Common myeloid progenitor, CD34-positive (primary cell): ENCODE data around the gene SNN.
A peak's percentile ranks its signal among the peaks of the same experiment; 100 is the strongest.

ENCODE experiments used
- CTCF ChIA-PET: fragments of 350-600 bp; sonication (Branson Sonifier 250); formaldehyde crosslinking; loops from one replicate; lab custom pipeline; 2021; ENCODE audit warnings: antibody characterized with exemption; lab: Charles Lee
- POLR2A ChIA-PET: fragments of 350-600 bp; sonication (Branson Sonifier 250); formaldehyde crosslinking; loops from one replicate; lab custom pipeline; 2021; ENCODE audit warnings: antibody characterized with exemption; lab: Charles Lee
- DNase-seq, 3 donors: peaks; one replicate each; pipeline versions ENCODE4 v3.0.0 to v3.0.0-alpha.2; 2013
- H3K27ac ChIP-seq, 2 experiments: 1 replicate in 1 of 2; 2 replicates in 1 of 2; pipeline ENCODE4 v1.7.0; 2013; ENCODE audit warnings: inconsistent platforms in 2 of 2, low read length in 2 of 2, mild to moderate bottlenecking in 2 of 2, low read depth in 1 of 2, moderate library complexity in 1 of 2; ENCODE audit not compliant: severe bottlenecking in 2 of 2, insufficient read depth in 1 of 2, poor library complexity in 1 of 2
- H3K27me3 ChIP-seq, 5 experiments: replicated peaks in 2 of 5; 1 replicate in 3 of 5; 2 replicates in 2 of 5; pipeline versions ENCODE4 v1.6.1 to v1.7.0; 2013; ENCODE audit warnings: low read length in 4 of 5, mild to moderate bottlenecking in 2 of 5, moderate library complexity in 2 of 5, inconsistent platforms in 1 of 5; ENCODE audit not compliant: insufficient read depth in 5 of 5, control insufficient read depth in 4 of 5
- H3K36me3 ChIP-seq, 4 experiments: 1 replicate in 2 of 4; 2 replicates in 2 of 4; pipeline versions ENCODE4 v1.6.1 to v1.7.0; 2013; ENCODE audit warnings: low read length in 3 of 4, control low read depth in 1 of 4, mild to moderate bottlenecking in 1 of 4; ENCODE audit not compliant: control insufficient read depth in 4 of 4, insufficient read depth in 4 of 4
- H3K4me1 ChIP-seq, 4 experiments: 1 replicate in 3 of 4; 2 replicates in 1 of 4; pipeline versions ENCODE4 v1.6.1 to v1.7.1; 2013; ENCODE audit warnings: low read length in 3 of 4, mild to moderate bottlenecking in 3 of 4, control low read depth in 1 of 4, inconsistent platforms in 1 of 4, moderate library complexity in 1 of 4; ENCODE audit not compliant: control insufficient read depth in 4 of 4, insufficient read depth in 4 of 4; ENCODE audit errors: control extremely low read depth in 1 of 4
- H3K4me3 ChIP-seq, 7 experiments: 1 replicate in 4 of 7; 2 replicates in 3 of 7; pipeline versions ENCODE4 v1.5.1 to v1.7.0; 2013; ENCODE audit warnings: mild to moderate bottlenecking in 7 of 7, low read length in 6 of 7, moderate library complexity in 6 of 7, inconsistent platforms in 2 of 7, low read depth in 2 of 7, control low read depth in 1 of 7; ENCODE audit not compliant: insufficient read depth in 4 of 7, control insufficient read depth in 1 of 7; ENCODE audit errors: extremely low read depth in 1 of 7
- H3K9me3 ChIP-seq, 5 experiments: 1 replicate in 4 of 5; 2 replicates in 1 of 5; pipeline versions ENCODE4 v1.6.1 to v1.7.1; 2013; ENCODE audit warnings: low read length in 4 of 5, mild to moderate bottlenecking in 2 of 5, inconsistent platforms in 1 of 5, low read depth in 1 of 5, moderate library complexity in 1 of 5; ENCODE audit not compliant: control insufficient read depth in 4 of 5, insufficient read depth in 2 of 5; ENCODE audit errors: control extremely low read depth in 1 of 5
- WGBS: methylation state at CpG from one replicate; pipeline ENCODE4 v1.1.5; 2013; ENCODE audit not compliant: insufficient coverage; 5-methylcytosine and 5-hydroxymethylcytosine counted together

Gene SNN

DNA sequence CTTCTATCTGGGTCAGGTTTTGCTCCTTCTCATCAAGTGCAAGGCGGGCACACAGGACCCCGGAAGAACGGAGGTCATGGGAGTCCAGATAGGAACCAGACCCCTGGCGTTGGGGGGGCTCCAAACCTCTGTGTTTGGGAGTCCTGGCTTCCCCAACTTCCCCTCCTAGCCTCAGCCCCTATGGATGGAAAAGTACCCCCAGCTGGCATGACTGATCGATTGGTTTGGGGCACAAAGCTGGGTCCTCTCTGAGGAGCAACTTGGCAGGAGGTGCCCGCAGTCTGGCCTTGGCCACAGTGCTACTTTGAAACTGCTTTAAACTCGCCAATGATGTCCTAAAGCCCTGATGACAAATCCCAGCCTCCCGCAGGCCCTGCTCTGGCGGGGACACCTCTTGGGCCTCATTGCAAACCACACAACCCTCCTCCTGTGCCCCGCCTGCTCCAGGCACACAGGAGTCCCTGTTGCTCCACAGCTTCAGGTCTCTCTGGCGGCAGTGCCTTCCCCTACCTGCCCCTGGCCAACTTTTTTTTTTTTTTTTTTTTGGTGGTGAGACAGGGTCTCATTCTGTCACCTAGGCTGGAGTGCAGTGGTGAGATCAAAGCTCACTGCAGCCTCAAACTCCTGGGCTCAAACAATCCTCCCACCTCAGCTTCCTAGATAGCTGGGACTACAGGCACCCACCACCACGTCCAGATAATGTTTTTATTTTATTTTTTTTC lies 38.0 kb upstream of the SNN start:
- Histone ChIP-seq H3K4me1 (peaks cover 11 to 62% (median 51%) of the 10 kb centered on the region in 4 experiments), H3K4me3 (peak overlapping the region in 1 of 7 experiments; percentile 13), H3K9me3 (no peaks in the 10 kb centered on the region), H3K27me3 (no peaks in the 10 kb centered on the region), H3K36me3 (no peaks in the 10 kb centered on the region), H3K27ac (no peak overlapping the region)
- ChIA-PET CTCF (interaction anchor here (0.8 to 1.6 kb wide), 9 partner anchors 10 to 219 kb away, joined by 3 to 8 read pairs (median 3); no protein-coding TSS in a partner anchor), POLR2A (interaction anchor here (1.1 to 1.4 kb wide), 4 partner anchors 10 to 43 kb away, joined by 3 to 8 read pairs (median 5); partner anchors contain the start of gene LITAF)
- peak in 1 of 3 donors; percentile 54 for DNase-seq
- 71% methylated on average over 11 of the region's 12 CpGs for WGBS

- Histone ChIP-seq H3K27me3 (no peaks in the 10 kb centered on the region), H3K4me3 (no peak overlapping the region), H3K36me3 (no peaks in the 10 kb centered on the region), H3K27ac (no peak overlapping the region), H3K4me1 (peaks cover 11 to 61% (median 48%) of the 10 kb centered on the region in 4 experiments), H3K9me3 (no peaks in the 10 kb centered on the region)
- no peak for DNase-seq
- ChIA-PET POLR2A (no interaction called here), CTCF (interaction anchor here (0.8 to 1.7 kb wide), 6 partner anchors 8 to 676 kb away, joined by 3 to 13 read pairs (median 5); no protein-coding TSS in a partner anchor)
- 98% methylated on average over 6 of the region's 6 CpGs for WGBS
Measured at GRCh38 chr16:11630768-11631056, 37.5 kb upstream of the SNN start.

DNA sequence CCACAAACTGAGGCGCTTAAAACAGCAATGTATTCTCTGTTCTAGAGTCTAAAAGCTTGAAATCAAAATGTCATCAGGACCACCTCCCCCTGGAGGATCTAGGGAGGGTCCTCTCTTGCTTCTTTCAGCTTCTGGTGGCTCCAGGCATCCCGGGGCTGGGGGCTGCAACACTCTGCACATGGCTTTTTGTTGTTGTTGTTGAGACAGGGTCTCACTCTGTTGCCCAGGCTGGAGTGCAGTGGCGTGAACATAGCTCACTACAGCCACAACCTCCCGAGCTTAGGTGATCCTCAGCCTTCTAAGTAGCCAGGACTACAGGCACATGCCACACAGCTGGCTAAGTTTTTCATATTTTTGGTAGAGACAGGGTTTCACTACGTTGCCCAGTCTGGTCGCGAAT lies 37.0 kb upstream of the SNN start:
- H3K4me3 ChIP-seq, result no peak overlapping the region
- WGBS, result 97% methylated on average over 6 of the region's 7 CpGs
- DNase-seq, result no peak
- ChIA-PET POLR2A (no interaction called here), CTCF (interaction anchor here (0.5 to 1.7 kb wide), 8 partner anchors 9 to 677 kb away, joined by 3 to 13 read pairs (median 3); no protein-coding TSS in a partner anchor)
- no peaks in the 10 kb centered on the region for H3K36me3 ChIP-seq
- H3K4me1 ChIP-seq, result peaks cover 11 to 59% (median 48%) of the 10 kb centered on the region in 4 experiments
- H3K9me3 ChIP-seq, result no peaks in the 10 kb centered on the region
- H3K27ac ChIP-seq, result no peak overlapping the region
- no peaks in the 10 kb centered on the region for H3K27me3 ChIP-seq

DNA sequence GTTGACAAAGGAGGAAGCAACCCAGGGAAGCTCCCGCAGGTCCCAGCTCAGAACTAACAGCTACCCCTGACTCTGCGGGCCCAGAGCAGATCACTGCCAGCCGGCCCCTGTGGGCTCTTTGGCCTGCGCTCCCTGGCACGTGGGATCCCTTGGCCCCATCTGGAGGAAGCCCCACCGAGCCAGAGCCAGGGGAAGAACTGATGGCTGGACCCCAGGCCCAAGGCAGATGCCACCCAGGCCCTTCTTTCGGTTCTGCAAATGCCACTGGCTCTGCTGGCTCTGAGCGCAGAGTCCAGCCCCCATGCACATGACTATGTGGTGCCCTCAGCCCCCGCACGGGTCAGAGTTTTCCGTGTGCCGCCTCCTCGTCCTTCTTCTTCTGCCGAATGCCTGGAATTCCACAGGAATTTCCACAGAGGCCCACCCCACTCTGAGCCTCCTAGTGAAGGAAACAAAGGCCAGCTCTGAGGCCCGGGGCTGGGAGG lies 35.8 kb upstream of the SNN start:
- Histone ChIP-seq H3K4me1 (peaks cover 11 to 60% (median 49%) of the 10 kb centered on the region in 4 experiments), H3K4me3 (no peak overlapping the region)
- POLR2A ChIA-PET, result no interaction called here

DNA sequence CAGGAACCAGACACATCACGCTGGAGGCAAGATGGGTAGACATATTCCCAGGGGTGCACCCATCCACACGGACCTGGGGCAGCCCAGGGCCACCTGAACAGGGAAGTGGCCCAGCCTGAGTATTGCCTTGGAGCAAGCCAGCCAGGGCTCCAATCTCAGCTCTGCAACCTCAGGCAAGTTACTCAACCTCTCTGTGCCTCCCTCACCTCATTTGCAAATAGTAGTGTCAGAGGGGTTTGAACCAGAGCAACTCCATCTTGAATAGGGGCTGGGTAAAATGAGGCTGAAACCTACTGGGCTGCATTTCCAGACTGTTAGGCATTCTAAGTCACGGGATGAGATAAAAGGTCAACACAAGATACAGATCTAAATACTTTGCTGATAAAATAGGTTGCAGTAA lies 35.1 kb upstream of the SNN start:
- CTCF ChIA-PET, result no interaction called here
- POLR2A ChIA-PET, result no interaction called here
- WGBS, result 94% methylated on average over 2 of the region's 3 CpGs
- DNase-seq, result no peak
- no peak overlapping the region for H3K4me3 ChIP-seq
- no peak overlapping the region for H3K27ac ChIP-seq
- H3K9me3 ChIP-seq, result no peaks in the 10 kb centered on the region
- H3K27me3 ChIP-seq, result no peaks in the 10 kb centered on the region
- no peaks in the 10 kb centered on the region for H3K36me3 ChIP-seq
- peaks cover 11 to 56% (median 47%) of the 10 kb centered on the region in 4 experiments for H3K4me1 ChIP-seq

More for the DNA sequence above, 35.8 kb upstream of the SNN start:
- Histone ChIP-seq H3K27ac (no peak overlapping the region), H3K27me3 (no peaks in the 10 kb centered on the region), H3K9me3 (no peaks in the 10 kb centered on the region), H3K36me3 (no peaks in the 10 kb centered on the region)
- WGBS, result 93% methylated on average over 15 of the region's 15 CpGs
- CTCF ChIA-PET, result interaction anchor here (1.0 to 1.7 kb wide), 4 partner anchors 7 to 103 kb away, joined by 3 to 13 read pairs (median 4); no protein-coding TSS in a partner anchor
- DNase-seq, result no peak

DNA sequence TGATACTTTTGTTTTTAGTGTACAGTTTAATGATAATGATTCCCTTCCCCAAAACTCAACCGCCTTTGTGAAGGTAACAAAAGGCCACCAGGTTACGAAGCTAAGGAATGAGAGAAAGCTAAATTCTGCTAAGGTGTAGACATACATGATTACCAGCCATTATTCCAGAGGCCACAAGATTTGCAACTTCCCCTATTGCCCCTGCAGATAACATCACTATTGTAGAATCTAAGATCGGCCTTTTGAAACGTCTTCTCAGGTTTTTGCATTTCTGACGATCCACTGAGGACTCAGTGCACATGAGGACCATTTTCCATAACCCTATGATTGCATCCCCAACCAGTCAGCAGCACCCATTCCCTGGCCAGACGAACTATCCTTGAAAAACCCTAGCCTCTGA lies 33.9 kb upstream of the SNN start:
- Histone ChIP-seq H3K4me1 (peaks cover 11 to 44% (median 35%) of the 10 kb centered on the region in 4 experiments), H3K27me3 (no peaks in the 10 kb centered on the region), H3K9me3 (no peaks in the 10 kb centered on the region), H3K4me3 (no peak overlapping the region), H3K36me3 (no peaks in the 10 kb centered on the region), H3K27ac (no peak overlapping the region)
- POLR2A ChIA-PET, result no interaction called here
- 35% methylated on average over 5 of the region's 6 CpGs for whole genome bisulfite sequencing
- CTCF ChIA-PET, result interaction anchor here (1.4 kb wide), 1 partner anchor 18 kb away, joined by 5 read pairs; no protein-coding TSS in a partner anchor
- DNase-seq, result peak in 2 of 3 donors; percentile 64 to 72

GRCh38 chr16:11635113-11635652 lies 33.1 kb upstream of the SNN start:
- Histone ChIP-seq H3K4me1 (peaks cover 7 to 40% (median 28%) of the 10 kb centered on the region in 4 experiments), H3K27me3 (no peaks in the 10 kb centered on the region), H3K36me3 (no peaks in the 10 kb centered on the region), H3K27ac (no peak overlapping the region), H3K4me3 (no peak overlapping the region), H3K9me3 (no peaks in the 10 kb centered on the region)
- no peak for DNase-seq
- CTCF ChIA-PET, result interaction anchor here (0.8 to 1.4 kb wide), 2 partner anchors 19 to 137 kb away, joined by 3 to 5 read pairs; no protein-coding TSS in a partner anchor
- POLR2A ChIA-PET, result no interaction called here
- WGBS, result 98% methylated on average over 10 of the region's 10 CpGs
